Bronchial epithelial cell (primary cell): ENCODE data around the gene TASP1. TPM values are rescaled to one million over a fixed set of nuclear protein-coding genes. Genes with fewer than 3 reads are reported as not detected.
"Not testable (repeated sequence)": the region's sequence is repeated elsewhere in the genome, so short reads cannot be mapped to it uniquely, and the experiment has no call there.

Source experiments
- DNase-seq: peaks from one replicate; pipeline ENCODE4 v3.0.0-alpha.2; 2010; ENCODE audit warnings: low read depth
- FAIRE-seq: peaks from 2 replicates; lab custom pipeline; 2011; peaks lifted over from hg19 to GRCh38; lab: Jason Lieb, UNC
- H3K27me3 ChIP-seq: 2 replicates; pipeline ENCODE4 v1.5.1; 2011; ENCODE audit warnings: low read length; ENCODE audit not compliant: control insufficient read depth, insufficient read depth
- H3K36me3 ChIP-seq: 2 replicates; pipeline ENCODE4 v1.5.1; 2011; ENCODE audit warnings: low read length; ENCODE audit not compliant: control insufficient read depth, insufficient read depth
- H3K4me3 ChIP-seq: 2 replicates; pipeline ENCODE4 v1.5.1; 2011; ENCODE audit warnings: mild to moderate bottlenecking, low read depth, low read length, control low read depth
- CTCF ChIP-seq: IDR thresholded peaks from 2 replicates; pipeline ENCODE4 v1.5.1; 2011; ENCODE audit warnings: mild to moderate bottlenecking, moderate library complexity, low read length, control low read depth, inconsistent platforms; ENCODE audit not compliant: insufficient read depth, severe bottlenecking
- total RNA-seq: library from RNA; depleted of rRNA; stranded (reverse); fragments of >200 nt; gene quantifications from 2 replicates; pipeline ENCODE4 v1.2.1, GENCODE V29; 2014

Gene TASP1
- total RNA-seq, 1 donor from 2014 or later = 18.7 TPM

GRCh38 chr20:13485576-13485975 is 153.2 kb downstream of the TASP1 start:
- no peak for DNase-seq
- no peaks in the 10 kb centered on the region for H3K27me3 ChIP-seq
- TF ChIP-seq CTCF = no peak
- no peak overlapping the region for H3K4me3 ChIP-seq
- H3K36me3 ChIP-seq = no peaks in the 10 kb centered on the region
- no peak for FAIRE-seq

DNA sequence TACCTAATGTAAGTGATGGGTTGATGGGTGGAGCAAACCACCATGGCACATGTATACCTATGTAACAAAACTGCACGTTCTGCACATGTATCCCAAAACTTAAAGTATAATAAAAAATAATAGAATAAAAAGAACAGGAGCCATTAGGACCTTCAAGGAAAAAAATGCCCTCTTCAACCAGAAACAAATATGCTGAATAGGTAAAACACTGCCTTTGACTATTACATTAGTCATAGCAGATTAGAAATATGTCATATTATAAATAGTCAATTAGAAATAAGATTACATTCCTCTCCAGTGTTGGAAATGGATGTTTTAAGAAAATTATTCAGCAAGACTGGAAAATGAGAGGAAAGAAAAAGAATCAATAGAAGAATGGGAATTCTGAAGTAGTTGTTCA is 153.7 kb downstream of the TASP1 start:
- H3K27me3 ChIP-seq, H3K4me3 ChIP-seq, FAIRE-seq, H3K36me3 ChIP-seq: not testable (repeated sequence)
- peak; percentile 17 for DNase-seq

- H3K4me3 ChIP-seq, DNase-seq, H3K27me3 ChIP-seq, FAIRE-seq, H3K36me3 ChIP-seq: not testable (repeated sequence)
These were observed 155.3 kb downstream of the TASP1 start for GRCh38 chr20:13483472-13483871.

GRCh38 chr20:13478366-13478765 is 160.4 kb downstream of the TASP1 start:
- no peak for FAIRE-seq
- H3K4me3 ChIP-seq = no peak overlapping the region

DNA sequence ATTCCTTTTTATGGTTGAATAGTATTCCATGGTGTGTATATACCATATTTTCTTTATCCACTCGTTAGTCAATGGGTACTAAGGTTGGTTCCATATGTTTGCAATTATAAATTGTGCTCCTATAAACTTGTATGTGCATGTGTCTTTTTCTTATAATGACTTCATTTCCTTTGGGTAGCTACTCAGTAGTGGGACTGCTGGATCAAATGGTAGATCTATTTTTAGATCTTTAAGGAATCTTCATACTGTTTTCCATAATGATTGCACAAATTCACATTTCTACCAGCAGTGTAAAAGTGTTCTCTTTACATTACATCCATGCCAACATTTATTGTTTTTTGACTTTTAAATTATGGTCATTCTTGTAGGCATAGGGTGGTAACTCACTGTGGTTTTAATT is 164.3 kb downstream of the TASP1 start:
- DNase-seq (no peak), FAIRE-seq (no peak)
- Histone ChIP-seq H3K36me3 (no peaks in the 10 kb centered on the region), H3K27me3 (no peaks in the 10 kb centered on the region), H3K4me3 (no peak overlapping the region)
- no peak for TF ChIP-seq CTCF

More at GRCh38 chr20:13478366-13478765, 160.4 kb downstream of the TASP1 start:
- TF ChIP-seq CTCF = no peak
- DNase-seq = no peak
- Histone ChIP-seq H3K36me3 (no peaks in the 10 kb centered on the region), H3K27me3 (no peaks in the 10 kb centered on the region)

DNA sequence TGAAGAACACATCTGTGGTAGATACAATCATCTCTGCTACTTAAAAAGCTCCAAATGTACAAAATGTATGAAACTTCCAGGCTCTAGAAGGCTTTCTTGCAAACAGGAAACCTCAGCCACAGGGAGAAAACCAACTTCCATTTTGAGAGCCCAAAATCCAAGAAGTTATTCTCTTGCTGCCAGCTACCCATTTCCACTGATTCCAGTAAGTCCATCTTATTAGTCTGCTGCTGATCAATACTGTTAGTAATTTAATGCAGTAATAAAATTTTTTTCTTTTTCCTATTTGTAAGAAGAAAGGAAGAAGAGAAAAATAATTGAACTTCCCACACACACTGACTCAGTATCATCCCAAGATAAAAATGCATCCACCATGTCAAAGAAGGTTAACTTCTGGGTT is 169.5 kb downstream of the TASP1 start:
- Histone ChIP-seq H3K4me3 (no peak overlapping the region), H3K36me3 (no peaks in the 10 kb centered on the region), H3K27me3 (no peaks in the 10 kb centered on the region)
- DNase-seq = no peak
- FAIRE-seq = no peak
- no peak for TF ChIP-seq CTCF

GRCh38 chr20:13468166-13468565 is 170.6 kb downstream of the TASP1 start:
- no peak for DNase-seq
- no peak for TF ChIP-seq CTCF
- Histone ChIP-seq H3K36me3 (no peaks in the 10 kb centered on the region), H3K27me3 (no peaks in the 10 kb centered on the region), H3K4me3 (no peak overlapping the region)
- no peak for FAIRE-seq
